GM18505 (cell line): ENCODE data around the gene PGBD5.

ENCODE experiments used
- ATAC-seq: cut with Tn5 transposase; IDR thresholded peaks from one replicate; pipeline ENCODE4 v1.9.1; 2021; ENCODE audit not compliant: unreplicated experiment
- POLR2A ChIP-seq: IDR thresholded peaks from 4 replicates; pipeline ENCODE4 v1.6.1; 2011; ENCODE audit warnings: borderline replicate concordance; ENCODE audit not compliant: insufficient read depth, insufficient read length; ENCODE audit errors: extremely low read depth

Gene PGBD5

GRCh38 chr1:230303822-230304221, 122.3 kb downstream of the PGBD5 start:
- no peak for ATAC-seq
- no peak for TF ChIP-seq POLR2A

- TF ChIP-seq POLR2A: no peak
- no peak for ATAC-seq
Observed at GRCh38 chr1:230303069-230303468, 123.1 kb downstream of the PGBD5 start.

GRCh38 chr1:230301822-230302221, 124.3 kb downstream of the PGBD5 start:
- no peak for TF ChIP-seq POLR2A
- no peak for ATAC-seq

- no peak for ATAC-seq
- TF ChIP-seq POLR2A: no peak
Observed at GRCh38 chr1:230301322-230301721, 124.8 kb downstream of the PGBD5 start.

- no peak for ATAC-seq
- TF ChIP-seq POLR2A: no peak
Observed at GRCh38 chr1:230300322-230301301, 125.5 kb downstream of the PGBD5 start.

GRCh38 chr1:230299191-230300006, 126.7 kb downstream of the PGBD5 start:
- TF ChIP-seq POLR2A: no peak
- no peak for ATAC-seq

GRCh38 chr1:230295367-230295766, 130.8 kb downstream of the PGBD5 start:
- TF ChIP-seq POLR2A: no peak

GRCh38 chr1:230293390-230293700, 132.8 kb downstream of the PGBD5 start:
- no peak for ATAC-seq
- no peak for TF ChIP-seq POLR2A

More at GRCh38 chr1:230295367-230295766, 130.8 kb downstream of the PGBD5 start:
- no peak for ATAC-seq

GRCh38 chr1:230292689-230293389, 133.3 kb downstream of the PGBD5 start:
- ATAC-seq: no peak
- TF ChIP-seq POLR2A: no peak

GRCh38 chr1:230291731-230292620, 134.2 kb downstream of the PGBD5 start:
- ATAC-seq: no peak
- no peak for TF ChIP-seq POLR2A

GRCh38 chr1:230289350-230289644, 136.8 kb downstream of the PGBD5 start:
- no peak for ATAC-seq
- no peak for TF ChIP-seq POLR2A

- no peak for TF ChIP-seq POLR2A
Observed at GRCh38 chr1:230288641-230289349, 137.3 kb downstream of the PGBD5 start.

GRCh38 chr1:230287674-230288315, 138.3 kb downstream of the PGBD5 start:
- no peak for TF ChIP-seq POLR2A
- no peak for ATAC-seq

More at GRCh38 chr1:230288641-230289349, 137.3 kb downstream of the PGBD5 start:
- no peak for ATAC-seq
